BJ (cell line): ENCODE data around the gene RFTN1. TPM values are rescaled to one million over a fixed set of nuclear protein-coding genes. Genes with fewer than 3 reads are reported as not detected.

Experiments used
- CTCF ChIA-PET: fragments of 350-600 bp; formaldehyde crosslinking; extraction: SDS; loops from one replicate; lab custom pipeline; 2021; ENCODE audit warnings: antibody characterized with exemption, inconsistent platforms; lab: Yijun Ruan, JAX
- POLR2A ChIA-PET: fragments of 300-600 bp; sonication (Branson Sonifier 250); formaldehyde crosslinking; extraction: SDS; loops from one replicate; lab custom pipeline; 2021; ENCODE audit warnings: antibody characterized with exemption; lab: Charles Lee
- DNase-seq: peaks from one replicate; pipeline ENCODE4 v3.0.0-alpha.2; 2011; ENCODE audit warnings: low read depth
- H3K27me3 ChIP-seq: 2 replicates; pipeline ENCODE4 v1.6.0; 2011; ENCODE audit warnings: low read length; ENCODE audit not compliant: control insufficient read depth, insufficient read depth
- H3K36me3 ChIP-seq: 2 replicates; pipeline ENCODE4 v1.5.1; 2011; ENCODE audit warnings: low read length; ENCODE audit not compliant: control insufficient read depth, insufficient read depth
- H3K4me3 ChIP-seq: 2 replicates; pipeline ENCODE4 v1.5.1; 2011; ENCODE audit warnings: low read depth, mild to moderate bottlenecking, control low read depth, low read length
- CTCF ChIP-seq: IDR thresholded peaks from 2 replicates; pipeline ENCODE4 v1.5.1; 2011; ENCODE audit warnings: low read depth, mild to moderate bottlenecking, control low read depth, inconsistent platforms, low read length, moderate library complexity; ENCODE audit not compliant: insufficient read depth
- polyA plus RNA-seq: library from polyadenylated mRNA; depleted of rRNA; stranded (reverse); fragments of >200 nt; gene quantifications from 2 replicates; pipeline ENCODE4 v1.2.3, GENCODE V29; 2011

RFTN1 gene
- polyA plus RNA-seq, 1 experiment: 49.0 TPM

DNA sequence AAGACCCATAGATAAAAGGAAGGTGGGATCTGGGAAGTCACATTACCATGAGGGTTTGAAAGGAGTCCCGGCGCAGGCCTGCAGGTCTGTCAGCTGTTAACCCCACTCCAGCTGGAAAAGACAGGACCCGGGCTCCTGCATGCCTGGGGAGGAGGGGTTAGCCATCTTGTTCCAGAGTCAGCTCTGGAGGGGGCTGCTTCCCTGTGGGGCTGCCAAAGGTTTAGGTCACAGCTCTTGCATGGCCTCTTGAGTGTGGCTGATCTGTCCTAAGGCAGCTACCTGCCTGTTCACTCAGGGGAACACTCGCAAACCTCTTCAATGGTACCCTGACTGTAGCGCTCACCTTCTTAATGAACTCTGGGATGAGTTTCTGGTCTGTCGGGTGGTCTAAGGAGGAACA is 104.5 kb downstream of the RFTN1 start:
- ChIA-PET CTCF (interaction anchor here (0.7 to 1.3 kb wide), 2 partner anchors 9 to 15 kb away, joined by 3 to 4 read pairs; no protein-coding TSS in a partner anchor), POLR2A (no interaction called here)
- Histone ChIP-seq H3K27me3 (no peaks in the 10 kb centered on the region), H3K36me3 (peaks cover 6% of the 10 kb centered on the region), H3K4me3 (no peak overlapping the region)
- no peak for DNase-seq
- TF ChIP-seq CTCF: no peak

DNA sequence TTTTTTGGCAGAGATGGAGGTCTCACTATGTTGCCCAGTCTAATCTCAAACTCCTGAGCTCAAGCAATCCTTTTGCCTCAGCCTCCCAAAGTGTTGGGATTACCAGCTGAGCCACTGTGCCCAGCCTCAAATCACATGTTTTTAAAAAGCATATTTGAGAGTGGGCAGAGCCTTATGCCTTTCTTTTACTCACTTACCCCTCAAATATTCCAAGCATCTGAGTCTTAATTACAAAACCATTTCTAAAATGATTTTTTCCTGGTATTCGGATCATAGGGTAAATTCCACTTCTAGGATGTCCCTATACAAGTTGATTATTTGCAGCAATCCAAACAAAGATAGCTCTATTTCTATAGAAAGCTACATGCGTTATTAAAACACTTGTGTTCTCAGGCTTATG is 106.1 kb downstream of the RFTN1 start:
- POLR2A ChIA-PET: no interaction called here
- Histone ChIP-seq H3K27me3 (no peaks in the 10 kb centered on the region), H3K36me3 (peaks cover 6% of the 10 kb centered on the region), H3K4me3 (no peak overlapping the region)
- CTCF ChIA-PET: interaction anchor here (0.9 kb wide), 1 partner anchor 17 kb away, joined by 3 read pairs; no protein-coding TSS in a partner anchor
- no peak for TF ChIP-seq CTCF
- no peak for DNase-seq

GRCh38 chr3:16406579-16406978 is 106.9 kb downstream of the RFTN1 start:
- no peaks in the 10 kb centered on the region for H3K27me3 ChIP-seq
- TF ChIP-seq CTCF: no peak
- ChIA-PET POLR2A (no interaction called here), CTCF (interaction anchor here (0.9 kb wide), 1 partner anchor 17 kb away, joined by 3 read pairs; no protein-coding TSS in a partner anchor)
- H3K36me3 ChIP-seq: peaks cover 6% of the 10 kb centered on the region
- DNase-seq: no peak
- H3K4me3 ChIP-seq: no peak overlapping the region

DNA sequence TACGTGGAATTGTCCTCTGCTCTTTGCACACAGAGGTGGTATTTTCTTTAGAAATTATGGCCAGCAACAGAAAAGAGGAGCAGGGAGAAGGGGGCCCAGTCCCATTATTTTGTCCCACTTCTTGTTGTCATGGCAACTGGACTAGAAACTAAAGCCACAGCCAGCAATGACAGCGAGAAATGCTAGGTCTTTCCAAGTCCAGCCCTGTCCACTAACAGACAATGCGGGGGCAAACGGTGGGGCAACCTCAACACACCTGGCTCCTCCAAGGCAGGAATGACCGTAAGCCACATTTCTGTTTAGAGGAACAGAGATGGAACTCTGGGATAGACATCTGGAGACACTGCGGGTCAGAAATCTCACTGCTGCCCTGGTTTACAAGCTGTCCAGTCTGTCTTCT is 107.3 kb downstream of the RFTN1 start:
- Histone ChIP-seq H3K4me3 (no peak overlapping the region), H3K27me3 (no peaks in the 10 kb centered on the region), H3K36me3 (peaks cover 6% of the 10 kb centered on the region)
- CTCF ChIA-PET: no interaction called here
- POLR2A ChIA-PET: no interaction called here
- no peak for DNase-seq
- no peak for TF ChIP-seq CTCF

- no peaks in the 10 kb centered on the region for H3K27me3 ChIP-seq
- TF ChIP-seq CTCF: no peak
- H3K4me3 ChIP-seq: no peak overlapping the region
- peaks cover 6% of the 10 kb centered on the region for H3K36me3 ChIP-seq
- POLR2A ChIA-PET: no interaction called here
- DNase-seq: no peak
- CTCF ChIA-PET: interaction anchor here (0.9 kb wide), 1 partner anchor 10 kb away, joined by 3 read pairs; no protein-coding TSS in a partner anchor
These were observed 109.1 kb downstream of the RFTN1 start for GRCh38 chr3:16404349-16404895.
